Activated naive CD4-positive, alpha-beta T cell treated with anti-CD3 and anti-CD28 coated beads for 36 hours (primary cell): ENCODE measurements around the gene TOGARAM1. TPM values are rescaled to one million over a fixed set of nuclear protein-coding genes. Genes with fewer than 3 reads are reported as not detected.

Experiments
- CTCF ChIA-PET: fragments of 350-600 bp; sonication (Branson Sonifier 250); formaldehyde crosslinking; loops from one replicate; lab custom pipeline; 2021; ENCODE audit warnings: antibody characterized with exemption; lab: Charles Lee
- DNase-seq: peaks from one replicate; pipeline ENCODE4 v3.0.0-alpha.2; 2020
- H3K27ac Mint-ChIP-seq: one replicate; pipeline ENCODE4 v1.8.0; 2021; ENCODE audit warnings: mild to moderate bottlenecking, mixed read lengths
- H3K27me3 Mint-ChIP-seq: one replicate; pipeline ENCODE4 v1.8.0; 2021; ENCODE audit warnings: low read depth, mixed read lengths
- H3K36me3 Mint-ChIP-seq: one replicate; pipeline ENCODE4 v1.8.0; 2021; ENCODE audit warnings: low read depth, mixed read lengths
- H3K4me1 Mint-ChIP-seq: one replicate; pipeline ENCODE4 v1.8.0; 2021; ENCODE audit warnings: low read depth, mixed read lengths
- H3K4me3 Mint-ChIP-seq: one replicate; pipeline ENCODE4 v1.8.0; 2021; ENCODE audit warnings: mild to moderate bottlenecking, moderate library complexity, mixed read lengths
- H3K9me3 Mint-ChIP-seq: one replicate; pipeline ENCODE4 v1.8.0; 2021; ENCODE audit warnings: mixed read lengths
- intact Hi-C: fragments of 100-400 bp; cut with micrococcal nuclease; formaldehyde crosslinking; loops from one replicate; pipeline ENCODE4 v1.15.1; 2023
- total RNA-seq, 2 experiments: library from RNA; stranded (reverse); gene quantifications; one replicate each; pipeline ENCODE4 v1.2.3, GENCODE V29; 2021

The TOGARAM1 gene
- total RNA-seq, 2 experiments from 2014 or later, result 3.1 to 3.3 TPM

DNA sequence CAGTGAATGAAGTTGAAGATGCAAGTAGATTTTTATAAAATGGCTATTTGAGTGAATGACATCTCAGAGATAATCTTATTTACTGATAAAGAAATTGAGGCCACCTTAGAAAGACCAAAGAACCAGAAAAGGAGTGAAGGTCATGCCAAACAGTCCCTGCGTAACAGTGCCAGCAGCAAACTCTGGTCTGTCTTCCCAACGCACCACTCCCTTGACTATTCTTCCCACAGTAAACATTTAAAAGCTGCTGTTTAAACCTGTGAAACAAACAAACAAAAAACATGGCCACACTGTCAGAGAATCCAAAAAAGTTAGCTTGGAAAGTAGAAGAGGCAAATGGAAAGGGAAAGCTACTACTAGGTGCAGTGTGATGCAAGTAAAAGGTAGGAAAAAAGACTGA is 120.4 kb downstream of the TOGARAM1 start:
- Mint-ChIP-seq H3K4me1 (peaks cover 33% of the 10 kb centered on the region), H3K9me3 (no peaks in the 10 kb centered on the region), H3K4me3 (no peak overlapping the region), H3K27me3 (no peaks in the 10 kb centered on the region), H3K36me3 (peaks cover 12% of the 10 kb centered on the region), H3K27ac (no peak overlapping the region)
- CTCF ChIA-PET, result no interaction called here
- intact Hi-C loops, result no loop called here
- no peak for DNase-seq

DNA sequence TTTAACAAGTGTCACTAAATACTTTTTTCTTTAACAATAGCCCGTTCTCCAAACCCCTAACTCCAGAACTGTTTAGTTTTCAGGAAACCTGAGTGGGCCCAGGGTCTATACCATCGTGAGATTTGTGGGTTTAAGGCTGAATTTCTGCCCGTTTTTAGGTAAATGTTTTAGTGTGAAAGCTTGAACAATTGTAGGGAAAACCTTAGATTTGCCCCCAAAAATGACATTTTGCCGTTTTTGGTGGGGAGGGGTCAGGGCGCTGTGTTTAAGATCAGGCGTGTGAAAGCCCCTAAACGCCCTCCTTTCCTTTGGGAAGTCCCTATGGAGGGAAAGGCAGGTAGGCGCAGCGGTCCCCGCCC is 121.6 kb downstream of the TOGARAM1 start:
- intact Hi-C loops, result no loop called here
- H3K27ac Mint-ChIP-seq, result peak overlapping the region; percentile 82
- no peak for DNase-seq
- H3K4me3 Mint-ChIP-seq, result peak overlapping the region; percentile 96
- peaks cover 43% of the 10 kb centered on the region for H3K4me1 Mint-ChIP-seq
- H3K36me3 Mint-ChIP-seq, result peaks cover 14% of the 10 kb centered on the region
- H3K9me3 Mint-ChIP-seq, result no peaks in the 10 kb centered on the region
- CTCF ChIA-PET, result interaction anchor here (0.6 kb wide), 1 partner anchor 126 kb away, joined by 3 read pairs; no protein-coding TSS in a partner anchor
- H3K27me3 Mint-ChIP-seq, result no peaks in the 10 kb centered on the region

DNA sequence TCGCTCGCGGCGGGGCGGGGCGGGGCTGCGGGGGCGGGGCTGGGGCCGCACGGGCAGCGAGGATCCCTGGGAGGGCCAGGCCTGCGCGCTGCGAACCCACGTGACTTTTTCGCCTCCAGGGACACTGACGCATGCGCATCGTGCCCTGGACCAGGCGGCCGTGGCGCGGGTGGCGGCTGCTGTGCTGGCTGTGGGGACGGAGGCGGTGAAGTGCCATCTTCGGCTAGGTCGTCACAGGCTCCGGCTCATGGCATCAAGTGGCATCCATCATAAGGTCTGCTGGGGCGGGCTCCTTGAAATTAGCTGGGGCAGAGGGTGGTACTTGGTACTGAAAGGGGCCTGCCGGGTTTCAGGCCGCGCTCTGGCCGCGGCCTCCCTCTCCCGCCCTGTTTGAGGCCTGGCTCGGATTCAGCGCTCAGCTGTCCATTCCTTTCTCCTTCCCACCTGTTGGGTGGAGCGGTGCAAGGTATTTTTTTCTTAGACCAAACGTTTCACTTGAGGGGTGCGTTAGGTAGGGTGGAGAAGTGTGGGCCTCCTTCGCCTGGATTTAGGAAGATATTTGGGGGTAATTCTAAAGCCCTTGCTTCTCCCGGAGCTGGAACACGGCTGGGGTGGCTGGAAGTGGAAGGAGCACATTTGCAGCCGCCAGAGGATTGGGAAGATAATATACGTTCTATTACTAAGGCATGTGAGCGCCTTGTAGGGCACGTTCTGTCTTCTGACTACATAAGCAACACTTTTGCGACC is 122.2 kb downstream of the TOGARAM1 start, which contains the start of gene PRPF39:
Gene PRPF39, plus strand, starts transcription at position 141 of the 747 bp plus-strand sequence. CDS start 11,124 bp downstream, outside the sequence.
- intact Hi-C loops, result loop anchor here (1.0 kb wide), 5 partner anchors 30 to 187 kb away; partner anchors contain the start of genes FKBP3, MIS18BP1 and TOGARAM1
- Mint-ChIP-seq H3K27me3 (no peaks in the 10 kb centered on the region), H3K27ac (peak within 1 kb of the TSS; percentile 93), H3K4me1 (peaks cover 49% of the 10 kb centered on the region), H3K4me3 (peak within 1 kb of the TSS; percentile 96), H3K36me3 (peaks cover 14% of the 10 kb centered on the region), H3K9me3 (no peaks in the 10 kb centered on the region)
- CTCF ChIA-PET, result interaction anchor here (0.6 kb wide), 1 partner anchor 127 kb away, joined by 3 read pairs; no protein-coding TSS in a partner anchor
- peak; percentile 94 for DNase-seq

DNA sequence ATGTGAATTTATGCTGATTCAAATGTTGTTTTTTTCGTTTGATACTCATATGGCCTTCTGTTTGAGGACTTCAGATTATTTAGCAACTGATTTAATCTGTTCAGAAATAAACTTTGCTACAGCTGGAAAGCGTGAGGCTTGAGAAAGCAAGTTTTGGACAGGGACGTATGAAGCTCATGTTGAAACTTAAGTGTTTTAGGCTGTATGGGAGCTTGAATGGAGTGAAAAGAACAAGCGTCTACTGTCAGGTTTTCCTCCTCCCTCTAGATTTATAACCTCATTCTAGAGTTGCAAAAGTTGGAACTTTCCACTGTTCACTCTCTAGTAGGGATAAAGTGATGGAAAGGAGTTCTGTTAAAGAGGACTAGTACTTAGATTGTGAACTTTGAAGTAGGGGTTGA is 123.0 kb downstream of the TOGARAM1 start:
- Mint-ChIP-seq H3K27ac (peak overlapping the region; percentile 93), H3K27me3 (no peaks in the 10 kb centered on the region), H3K36me3 (peaks cover 14% of the 10 kb centered on the region), H3K4me3 (peak overlapping the region; percentile 96), H3K4me1 (peaks cover 56% of the 10 kb centered on the region), H3K9me3 (no peaks in the 10 kb centered on the region)
- CTCF ChIA-PET, result no interaction called here
- intact Hi-C loops, result loop anchor here (1.0 kb wide), 6 partner anchors 10 to 188 kb away; partner anchors contain the start of genes FKBP3, MIS18BP1 and TOGARAM1
- no peak for DNase-seq

- peak; percentile 44 for DNase-seq
- Mint-ChIP-seq H3K36me3 (peaks cover 28% of the 10 kb centered on the region), H3K4me3 (no peak overlapping the region), H3K9me3 (no peaks in the 10 kb centered on the region), H3K27ac (peak overlapping the region; percentile 3), H3K4me1 (peaks cover 76% of the 10 kb centered on the region), H3K27me3 (no peaks in the 10 kb centered on the region)
- CTCF ChIA-PET, result interaction anchor here (0.8 to 0.9 kb wide), 2 partner anchors 10 to 24 kb away, joined by 3 to 4 read pairs; no protein-coding TSS in a partner anchor
- intact Hi-C loops, result loop anchor here (1.0 to 2.0 kb wide), 5 partner anchors 24 to 193 kb away; partner anchors contain the start of genes FKBP3 and KLHL28
Observed at GRCh38 chr14:45089813-45090212, 127.8 kb downstream of the TOGARAM1 start.

DNA sequence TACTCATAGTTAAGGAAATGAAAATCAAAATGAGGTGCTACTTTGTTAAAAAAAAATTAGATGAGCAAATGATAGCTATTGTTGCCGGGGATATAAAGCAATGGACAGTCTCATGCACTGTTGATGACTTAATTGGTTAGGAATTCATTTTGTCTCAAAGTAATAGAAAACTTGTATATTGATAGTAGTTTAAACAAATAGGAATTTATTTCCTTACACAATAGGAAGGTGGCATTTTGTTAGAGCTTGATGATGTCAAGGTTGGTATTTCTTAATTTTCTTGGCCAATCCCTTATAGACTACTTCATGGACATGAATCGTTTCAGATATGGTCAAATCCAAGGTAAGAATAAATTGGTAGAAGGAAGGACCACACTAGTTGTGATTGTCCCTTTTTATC is 129.7 kb downstream of the TOGARAM1 start:
- intact Hi-C loops, result no loop called here
- H3K27me3 Mint-ChIP-seq, result no peaks in the 10 kb centered on the region
- no peaks in the 10 kb centered on the region for H3K9me3 Mint-ChIP-seq
- no peak overlapping the region for H3K27ac Mint-ChIP-seq
- peaks cover 33% of the 10 kb centered on the region for H3K36me3 Mint-ChIP-seq
- DNase-seq, result no peak
- CTCF ChIA-PET, result no interaction called here
- peaks cover 68% of the 10 kb centered on the region for H3K4me1 Mint-ChIP-seq
- H3K4me3 Mint-ChIP-seq, result no peak overlapping the region

DNA sequence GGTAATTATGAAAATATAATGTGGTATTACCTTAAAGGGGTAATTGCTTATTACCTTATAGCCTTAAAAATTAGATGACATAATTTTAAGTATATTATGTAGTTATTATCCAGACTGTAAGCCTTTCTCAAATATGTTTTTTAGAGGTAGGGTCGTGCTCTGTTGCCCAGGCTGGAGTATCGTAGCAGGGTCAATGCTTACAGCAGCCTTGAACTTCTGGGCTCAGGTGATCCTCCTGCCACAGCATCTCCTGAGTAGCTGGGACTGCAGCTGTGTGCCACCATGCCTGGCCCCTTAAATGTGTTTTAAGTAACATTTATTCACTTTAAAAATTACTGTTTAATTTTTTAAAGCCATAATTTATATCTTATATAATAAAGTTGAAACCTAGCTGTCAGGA is 132.3 kb downstream of the TOGARAM1 start:
- no peaks in the 10 kb centered on the region for H3K27me3 Mint-ChIP-seq
- no peak for DNase-seq
- no peak overlapping the region for H3K27ac Mint-ChIP-seq
- CTCF ChIA-PET, result no interaction called here
- no peak overlapping the region for H3K4me3 Mint-ChIP-seq
- H3K36me3 Mint-ChIP-seq, result peaks cover 45% of the 10 kb centered on the region
- no peaks in the 10 kb centered on the region for H3K9me3 Mint-ChIP-seq
- intact Hi-C loops, result no loop called here
- peaks cover 50% of the 10 kb centered on the region for H3K4me1 Mint-ChIP-seq

DNA sequence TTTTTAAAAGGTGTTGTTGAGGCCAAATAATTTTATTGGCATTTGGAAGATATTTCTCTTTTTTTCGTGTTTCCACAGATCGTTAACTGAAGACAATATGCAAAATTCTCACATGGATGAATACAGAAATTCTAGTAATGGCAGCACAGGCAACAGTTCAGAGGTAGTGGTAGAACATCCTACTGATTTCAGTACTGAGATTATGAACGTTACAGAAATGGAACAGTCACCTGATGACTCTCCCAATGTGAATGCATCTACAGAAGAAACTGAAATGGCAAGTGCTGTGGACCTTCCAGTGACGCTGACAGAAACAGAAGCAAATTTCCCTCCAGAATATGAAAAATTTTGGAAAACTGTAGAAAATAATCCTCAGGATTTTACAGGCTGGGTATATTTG is 133.2 kb downstream of the TOGARAM1 start:
- CTCF ChIA-PET, result interaction anchor here (0.6 kb wide), 1 partner anchor 66 kb away, joined by 3 read pairs; no protein-coding TSS in a partner anchor
- DNase-seq, result no peak
- no peak overlapping the region for H3K27ac Mint-ChIP-seq
- intact Hi-C loops, result loop anchor here (1.0 kb wide), 1 partner anchor 10 kb away; no protein-coding TSS in a partner anchor
- H3K4me3 Mint-ChIP-seq, result no peak overlapping the region
- H3K9me3 Mint-ChIP-seq, result no peaks in the 10 kb centered on the region
- no peaks in the 10 kb centered on the region for H3K27me3 Mint-ChIP-seq
- H3K4me1 Mint-ChIP-seq, result peaks cover 44% of the 10 kb centered on the region
- peaks cover 50% of the 10 kb centered on the region for H3K36me3 Mint-ChIP-seq

GRCh38 chr14:45096218-45096617 is 134.2 kb downstream of the TOGARAM1 start:
- Mint-ChIP-seq H3K4me1 (peaks cover 33% of the 10 kb centered on the region), H3K36me3 (peaks cover 56% of the 10 kb centered on the region), H3K27ac (no peak overlapping the region), H3K9me3 (no peaks in the 10 kb centered on the region), H3K4me3 (no peak overlapping the region), H3K27me3 (no peaks in the 10 kb centered on the region)
- DNase-seq, result no peak
- CTCF ChIA-PET, result interaction anchor here (0.6 kb wide), 1 partner anchor 27 kb away, joined by 3 read pairs; no protein-coding TSS in a partner anchor
- intact Hi-C loops, result no loop called here

DNA sequence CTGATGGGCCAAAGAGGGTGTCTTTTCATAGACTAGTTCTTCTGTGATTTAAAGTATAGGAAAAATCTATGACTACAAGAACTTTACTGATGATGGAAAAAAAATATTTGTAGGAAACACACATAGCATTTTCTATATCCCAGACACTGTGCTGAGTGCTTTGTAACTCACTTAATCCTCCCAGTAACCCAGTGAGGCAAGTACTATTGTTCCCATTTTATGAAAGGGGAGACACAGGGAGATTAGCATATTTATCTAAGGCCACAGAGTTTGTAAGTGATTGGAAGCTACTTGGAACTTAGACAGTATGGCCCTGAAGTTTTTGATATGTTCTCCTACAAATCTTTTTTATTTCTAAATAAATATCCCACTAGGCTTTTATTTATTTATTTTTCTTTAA is 141.8 kb downstream of the TOGARAM1 start:
- intact Hi-C loops, result no loop called here
- H3K27me3 Mint-ChIP-seq, result no peaks in the 10 kb centered on the region
- no peaks in the 10 kb centered on the region for H3K9me3 Mint-ChIP-seq
- no peak overlapping the region for H3K27ac Mint-ChIP-seq
- no peak for DNase-seq
- H3K36me3 Mint-ChIP-seq, result peaks cover 40% of the 10 kb centered on the region
- CTCF ChIA-PET, result no interaction called here
- peaks cover 8% of the 10 kb centered on the region for H3K4me1 Mint-ChIP-seq
- no peak overlapping the region for H3K4me3 Mint-ChIP-seq

DNA sequence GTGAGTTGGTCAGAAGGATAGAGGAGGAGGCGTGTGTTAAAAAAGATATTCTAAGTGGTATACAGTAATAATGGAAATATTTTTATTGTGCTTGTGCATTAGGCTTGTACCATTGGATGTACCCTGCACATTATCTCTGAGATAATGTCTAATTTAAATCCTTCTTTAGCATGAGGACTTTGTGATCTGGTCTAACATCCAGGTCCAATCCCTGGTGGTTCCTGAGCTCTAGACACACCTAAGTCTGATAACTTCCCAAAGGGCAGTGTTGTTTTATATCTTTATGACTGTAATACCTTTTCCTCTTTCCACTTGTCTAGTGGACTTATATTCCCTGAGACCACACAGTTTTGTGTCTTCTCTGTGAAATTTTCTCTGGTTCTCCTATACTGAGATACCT is 142.6 kb downstream of the TOGARAM1 start:
- H3K4me3 Mint-ChIP-seq, result no peak overlapping the region
- H3K9me3 Mint-ChIP-seq, result no peaks in the 10 kb centered on the region
- no peak overlapping the region for H3K27ac Mint-ChIP-seq
- no peaks in the 10 kb centered on the region for H3K27me3 Mint-ChIP-seq
- no peak for DNase-seq
- H3K4me1 Mint-ChIP-seq, result peaks cover 11% of the 10 kb centered on the region
- H3K36me3 Mint-ChIP-seq, result peaks cover 40% of the 10 kb centered on the region
- CTCF ChIA-PET, result no interaction called here
- intact Hi-C loops, result no loop called here

DNA sequence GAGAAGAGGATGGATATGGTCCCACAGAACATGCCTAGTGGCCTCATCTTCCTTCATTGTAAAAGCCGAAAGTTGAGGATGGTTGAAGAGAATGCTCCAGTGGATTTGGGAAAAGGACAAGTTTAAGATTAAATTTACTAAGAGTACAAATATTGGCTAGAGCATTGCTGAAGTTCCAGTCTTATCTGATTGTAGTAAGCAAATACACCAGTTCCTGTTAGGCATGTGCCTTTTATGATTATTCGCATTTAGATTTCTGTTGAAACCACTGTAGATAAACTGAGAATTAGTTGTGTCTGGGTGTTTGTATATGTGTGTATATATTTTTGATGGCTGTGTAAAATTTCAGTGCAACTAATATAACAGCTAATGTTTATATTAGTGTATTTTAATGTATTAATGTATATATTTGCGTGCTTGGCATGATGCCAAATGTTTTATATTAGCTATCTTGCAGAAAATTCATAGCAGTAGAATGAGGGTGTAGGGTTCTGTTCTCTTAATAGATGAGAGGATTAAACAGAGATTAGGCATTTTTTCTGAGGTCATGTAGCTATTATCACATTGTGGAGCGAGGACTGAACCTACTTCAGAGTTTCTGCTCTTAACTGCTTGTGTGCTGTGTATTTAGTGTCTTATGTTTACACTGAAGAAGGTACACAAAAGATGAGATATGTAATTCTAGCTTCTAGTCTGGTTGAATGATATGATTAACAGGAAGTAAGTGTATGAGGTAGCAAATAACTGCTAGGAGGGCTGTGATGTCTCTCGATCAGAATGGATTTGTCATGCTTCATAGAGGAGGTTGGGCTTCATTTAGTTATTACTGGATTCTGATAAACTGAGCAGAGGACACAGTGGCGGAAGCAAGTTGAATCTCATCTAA is 151.1 kb downstream of the TOGARAM1 start:
- no peaks in the 10 kb centered on the region for H3K27me3 Mint-ChIP-seq
- CTCF ChIA-PET, result interaction anchor here (0.6 to 1.1 kb wide), 4 partner anchors 12 to 141 kb away, joined by 3 to 4 read pairs (median 4); no protein-coding TSS in a partner anchor
- H3K4me1 Mint-ChIP-seq, result peaks cover 29% of the 10 kb centered on the region
- H3K27ac Mint-ChIP-seq, result peak overlapping the region; percentile 64
- peaks cover 23% of the 10 kb centered on the region for H3K36me3 Mint-ChIP-seq
- no peak overlapping the region for H3K4me3 Mint-ChIP-seq
- intact Hi-C loops, result no loop called here
- DNase-seq, result no peak
- no peaks in the 10 kb centered on the region for H3K9me3 Mint-ChIP-seq
